ENCODE measurements around the gene LOXL3. TPM values are rescaled to one million over a fixed set of nuclear protein-coding genes. Genes with fewer than 3 reads are reported as not detected.

Gene LOXL3
- total and polyA plus RNA-seq, 2 of the 8 experiments (the other 6 are each of a cell fraction or from before 2014, with no cell fraction given): 22.4 to 27.2 TPM

DNA sequence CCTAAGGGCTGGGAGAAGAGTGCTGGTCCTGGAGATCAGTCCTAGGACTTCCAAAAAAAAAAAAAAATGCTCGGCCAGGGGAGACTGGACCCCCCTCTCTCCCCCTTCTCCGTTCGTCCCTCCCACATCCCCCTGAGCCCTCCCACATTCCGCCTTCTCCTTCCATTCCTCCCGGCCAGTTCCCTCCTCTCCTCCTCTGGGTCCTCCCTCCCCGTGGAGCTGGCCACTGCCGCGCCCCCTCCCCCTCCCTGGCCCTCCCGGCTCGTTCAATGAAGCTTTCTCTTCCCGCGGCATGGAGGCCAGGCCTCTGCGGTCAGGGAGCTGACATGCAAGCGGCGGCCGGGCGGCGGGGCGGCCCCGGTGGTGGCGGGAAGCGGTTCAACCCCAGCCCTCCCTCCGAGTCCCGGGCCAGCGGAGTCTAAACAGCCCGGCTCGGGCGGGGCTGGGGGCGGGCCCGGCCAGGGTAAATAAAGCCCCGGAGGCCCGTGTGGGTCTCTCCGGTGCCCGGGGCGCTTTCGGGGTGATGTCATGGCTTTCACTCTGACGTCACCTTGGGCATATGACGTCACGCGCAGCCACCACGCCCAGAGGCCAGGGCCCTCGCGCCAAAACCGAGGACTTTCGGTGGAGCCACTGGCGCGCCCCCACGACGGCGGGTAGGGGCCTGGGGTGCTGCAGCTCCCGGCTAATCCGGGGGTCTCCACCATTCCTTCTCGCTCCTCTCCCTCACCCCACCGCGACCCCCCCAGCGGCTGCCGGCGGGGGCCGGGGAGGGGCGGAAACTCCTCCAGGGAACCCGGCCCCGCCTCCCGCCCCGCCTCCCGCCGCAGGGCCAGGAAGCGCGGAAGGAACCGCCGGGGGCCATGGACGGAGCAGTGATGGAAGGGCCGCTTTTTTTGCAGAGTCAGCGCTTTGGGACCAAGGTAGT lies at the start of gene LOXL3, which contains the start of gene DOK1 (continued):
- TF ChIP-seq, protein P1, sequence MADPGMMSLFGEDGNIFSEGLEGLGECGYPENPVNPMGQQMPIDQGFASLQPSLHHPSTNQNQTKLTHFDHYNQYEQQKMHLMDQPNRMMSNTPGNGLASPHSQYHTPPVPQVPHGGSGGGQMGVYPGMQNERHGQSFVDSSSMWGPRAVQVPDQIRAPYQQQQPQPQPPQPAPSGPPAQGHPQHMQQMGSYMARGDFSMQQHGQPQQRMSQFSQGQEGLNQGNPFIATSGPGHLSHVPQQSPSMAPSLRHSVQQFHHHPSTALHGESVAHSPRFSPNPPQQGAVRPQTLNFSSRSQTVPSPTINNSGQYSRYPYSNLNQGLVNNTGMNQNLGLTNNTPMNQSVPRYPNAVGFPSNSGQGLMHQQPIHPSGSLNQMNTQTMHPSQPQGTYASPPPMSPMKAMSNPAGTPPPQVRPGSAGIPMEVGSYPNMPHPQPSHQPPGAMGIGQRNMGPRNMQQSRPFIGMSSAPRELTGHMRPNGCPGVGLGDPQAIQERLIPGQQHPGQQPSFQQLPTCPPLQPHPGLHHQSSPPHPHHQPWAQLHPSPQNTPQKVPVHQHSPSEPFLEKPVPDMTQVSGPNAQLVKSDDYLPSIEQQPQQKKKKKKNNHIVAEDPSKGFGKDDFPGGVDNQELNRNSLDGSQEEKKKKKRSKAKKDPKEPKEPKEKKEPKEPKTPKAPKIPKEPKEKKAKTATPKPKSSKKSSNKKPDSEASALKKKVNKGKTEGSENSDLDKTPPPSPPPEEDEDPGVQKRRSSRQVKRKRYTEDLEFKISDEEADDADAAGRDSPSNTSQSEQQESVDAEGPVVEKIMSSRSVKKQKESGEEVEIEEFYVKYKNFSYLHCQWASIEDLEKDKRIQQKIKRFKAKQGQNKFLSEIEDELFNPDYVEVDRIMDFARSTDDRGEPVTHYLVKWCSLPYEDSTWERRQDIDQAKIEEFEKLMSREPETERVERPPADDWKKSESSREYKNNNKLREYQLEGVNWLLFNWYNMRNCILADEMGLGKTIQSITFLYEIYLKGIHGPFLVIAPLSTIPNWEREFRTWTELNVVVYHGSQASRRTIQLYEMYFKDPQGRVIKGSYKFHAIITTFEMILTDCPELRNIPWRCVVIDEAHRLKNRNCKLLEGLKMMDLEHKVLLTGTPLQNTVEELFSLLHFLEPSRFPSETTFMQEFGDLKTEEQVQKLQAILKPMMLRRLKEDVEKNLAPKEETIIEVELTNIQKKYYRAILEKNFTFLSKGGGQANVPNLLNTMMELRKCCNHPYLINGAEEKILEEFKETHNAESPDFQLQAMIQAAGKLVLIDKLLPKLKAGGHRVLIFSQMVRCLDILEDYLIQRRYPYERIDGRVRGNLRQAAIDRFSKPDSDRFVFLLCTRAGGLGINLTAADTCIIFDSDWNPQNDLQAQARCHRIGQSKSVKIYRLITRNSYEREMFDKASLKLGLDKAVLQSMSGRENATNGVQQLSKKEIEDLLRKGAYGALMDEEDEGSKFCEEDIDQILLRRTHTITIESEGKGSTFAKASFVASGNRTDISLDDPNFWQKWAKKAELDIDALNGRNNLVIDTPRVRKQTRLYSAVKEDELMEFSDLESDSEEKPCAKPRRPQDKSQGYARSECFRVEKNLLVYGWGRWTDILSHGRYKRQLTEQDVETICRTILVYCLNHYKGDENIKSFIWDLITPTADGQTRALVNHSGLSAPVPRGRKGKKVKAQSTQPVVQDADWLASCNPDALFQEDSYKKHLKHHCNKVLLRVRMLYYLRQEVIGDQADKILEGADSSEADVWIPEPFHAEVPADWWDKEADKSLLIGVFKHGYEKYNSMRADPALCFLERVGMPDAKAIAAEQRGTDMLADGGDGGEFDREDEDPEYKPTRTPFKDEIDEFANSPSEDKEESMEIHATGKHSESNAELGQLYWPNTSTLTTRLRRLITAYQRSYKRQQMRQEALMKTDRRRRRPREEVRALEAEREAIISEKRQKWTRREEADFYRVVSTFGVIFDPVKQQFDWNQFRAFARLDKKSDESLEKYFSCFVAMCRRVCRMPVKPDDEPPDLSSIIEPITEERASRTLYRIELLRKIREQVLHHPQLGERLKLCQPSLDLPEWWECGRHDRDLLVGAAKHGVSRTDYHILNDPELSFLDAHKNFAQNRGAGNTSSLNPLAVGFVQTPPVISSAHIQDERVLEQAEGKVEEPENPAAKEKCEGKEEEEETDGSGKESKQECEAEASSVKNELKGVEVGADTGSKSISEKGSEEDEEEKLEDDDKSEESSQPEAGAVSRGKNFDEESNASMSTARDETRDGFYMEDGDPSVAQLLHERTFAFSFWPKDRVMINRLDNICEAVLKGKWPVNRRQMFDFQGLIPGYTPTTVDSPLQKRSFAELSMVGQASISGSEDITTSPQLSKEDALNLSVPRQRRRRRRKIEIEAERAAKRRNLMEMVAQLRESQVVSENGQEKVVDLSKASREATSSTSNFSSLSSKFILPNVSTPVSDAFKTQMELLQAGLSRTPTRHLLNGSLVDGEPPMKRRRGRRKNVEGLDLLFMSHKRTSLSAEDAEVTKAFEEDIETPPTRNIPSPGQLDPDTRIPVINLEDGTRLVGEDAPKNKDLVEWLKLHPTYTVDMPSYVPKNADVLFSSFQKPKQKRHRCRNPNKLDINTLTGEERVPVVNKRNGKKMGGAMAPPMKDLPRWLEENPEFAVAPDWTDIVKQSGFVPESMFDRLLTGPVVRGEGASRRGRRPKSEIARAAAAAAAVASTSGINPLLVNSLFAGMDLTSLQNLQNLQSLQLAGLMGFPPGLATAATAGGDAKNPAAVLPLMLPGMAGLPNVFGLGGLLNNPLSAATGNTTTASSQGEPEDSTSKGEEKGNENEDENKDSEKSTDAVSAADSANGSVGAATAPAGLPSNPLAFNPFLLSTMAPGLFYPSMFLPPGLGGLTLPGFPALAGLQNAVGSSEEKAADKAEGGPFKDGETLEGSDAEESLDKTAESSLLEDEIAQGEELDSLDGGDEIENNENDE (IDR thresholded peaks at IDR 0.05; ENCODE audit: insufficient replicate concordance, low read length): no peak
- TF ChIP-seq, protein P2, sequence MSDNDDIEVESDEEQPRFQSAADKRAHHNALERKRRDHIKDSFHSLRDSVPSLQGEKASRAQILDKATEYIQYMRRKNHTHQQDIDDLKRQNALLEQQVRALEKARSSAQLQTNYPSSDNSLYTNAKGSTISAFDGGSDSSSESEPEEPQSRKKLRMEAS (IDR thresholded peaks at IDR 0.05): no peak; the same call in 1 of the 2 replicates
- TF ChIP-seq, protein P3, sequence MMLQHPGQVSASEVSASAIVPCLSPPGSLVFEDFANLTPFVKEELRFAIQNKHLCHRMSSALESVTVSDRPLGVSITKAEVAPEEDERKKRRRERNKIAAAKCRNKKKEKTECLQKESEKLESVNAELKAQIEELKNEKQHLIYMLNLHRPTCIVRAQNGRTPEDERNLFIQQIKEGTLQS (IDR thresholded peaks at IDR 0.05; ENCODE audit: insufficient read depth, low read depth, low read length): no peak
- TF ChIP-seq SP4 (IDR thresholded peaks at IDR 0.05; ENCODE audit: low read length) (peak; percentile 89), POLR2AphosphoS5 (IDR thresholded peaks at IDR 0.05; ENCODE audit: low read depth, low read length) (peak; percentile 31), CBX8 (IDR thresholded peaks at IDR 0.05; ENCODE audit: borderline replicate concordance, low read depth, low read length) (no peak), EZH2 (IDR thresholded peaks at IDR 0.05; ENCODE audit: low read depth, low read length, severe bottlenecking) (no peak), TAF7 (optimal IDR thresholded peaks at IDR 0.05; ENCODE audit: borderline replicate concordance, low read depth, low read length) (no peak)
